ENCODE results near the gene PHACTR3.

PHACTR3 gene

GRCh38 chr20:59677586-59677985 is 73.2 kb downstream of the PHACTR3 start:
- no peak for DNase-seq (ENCODE audit: low spot score)
- in situ Hi-C loops (cut with MboI; ENCODE audit: low sequenced_read_pairs, unreplicated experiment), result no loop called here
- no peak for TF ChIP-seq CTCF (IDR thresholded peaks at IDR 0.05; ENCODE audit: borderline replicate concordance, control extremely low read depth, extremely low read depth, insufficient read depth, missing control alignments)

- no peak for TF ChIP-seq CTCF (IDR thresholded peaks at IDR 0.05; ENCODE audit: borderline replicate concordance, control extremely low read depth, extremely low read depth, insufficient read depth, missing control alignments)
- in situ Hi-C loops (cut with MboI; ENCODE audit: low sequenced_read_pairs, unreplicated experiment), result no loop called here
- no peak for DNase-seq (ENCODE audit: low spot score)
These were observed 73.9 kb downstream of the PHACTR3 start for GRCh38 chr20:59678288-59678687.

GRCh38 chr20:59678951-59679350 is 74.6 kb downstream of the PHACTR3 start:
- DNase-seq (ENCODE audit: low spot score), result no peak
- TF ChIP-seq CTCF (IDR thresholded peaks at IDR 0.05; ENCODE audit: borderline replicate concordance, control extremely low read depth, extremely low read depth, insufficient read depth, missing control alignments), result no peak
- in situ Hi-C loops (cut with MboI; ENCODE audit: low sequenced_read_pairs, unreplicated experiment), result no loop called here

- in situ Hi-C loops (cut with MboI; ENCODE audit: low sequenced_read_pairs, unreplicated experiment), result no loop called here
- DNase-seq (ENCODE audit: low spot score), result no peak
These were observed 75.9 kb downstream of the PHACTR3 start for GRCh38 chr20:59680148-59680650.

GRCh38 chr20:59680852-59681251 is 76.5 kb downstream of the PHACTR3 start:
- no peak for DNase-seq (ENCODE audit: low spot score)
- in situ Hi-C loops (cut with MboI; ENCODE audit: low sequenced_read_pairs, unreplicated experiment), result no loop called here
- no peak for TF ChIP-seq CTCF (IDR thresholded peaks at IDR 0.05; ENCODE audit: borderline replicate concordance, control extremely low read depth, extremely low read depth, insufficient read depth, missing control alignments)

More at GRCh38 chr20:59680148-59680650, 75.9 kb downstream of the PHACTR3 start:
- no peak for TF ChIP-seq CTCF (IDR thresholded peaks at IDR 0.05; ENCODE audit: borderline replicate concordance, control extremely low read depth, extremely low read depth, insufficient read depth, missing control alignments)

GRCh38 chr20:59682603-59683002 is 78.3 kb downstream of the PHACTR3 start:
- TF ChIP-seq CTCF (IDR thresholded peaks at IDR 0.05; ENCODE audit: borderline replicate concordance, control extremely low read depth, extremely low read depth, insufficient read depth, missing control alignments), result no peak
- DNase-seq (ENCODE audit: low spot score), result no peak
- in situ Hi-C loops (cut with MboI; ENCODE audit: low sequenced_read_pairs, unreplicated experiment), result no loop called here

GRCh38 chr20:59683181-59683580 is 78.8 kb downstream of the PHACTR3 start:
- DNase-seq (ENCODE audit: low spot score), result no peak
- no peak for TF ChIP-seq CTCF (IDR thresholded peaks at IDR 0.05; ENCODE audit: borderline replicate concordance, control extremely low read depth, extremely low read depth, insufficient read depth, missing control alignments)
- in situ Hi-C loops (cut with MboI; ENCODE audit: low sequenced_read_pairs, unreplicated experiment), result no loop called here
